GM12892 (cell line): ENCODE measurements around the gene TBC1D5.

Source experiments
- POLR2A ChIP-seq: IDR thresholded peaks from 2 replicates; pipeline ENCODE4 v1.6.1; 2011; ENCODE audit warnings: low read depth, low read length, control low read depth
- POLR2AphosphoS5 ChIP-seq: IDR thresholded peaks from 2 replicates; pipeline ENCODE4 v1.6.1; 2011; ENCODE audit warnings: low read depth, low read length, control low read depth

DNA sequence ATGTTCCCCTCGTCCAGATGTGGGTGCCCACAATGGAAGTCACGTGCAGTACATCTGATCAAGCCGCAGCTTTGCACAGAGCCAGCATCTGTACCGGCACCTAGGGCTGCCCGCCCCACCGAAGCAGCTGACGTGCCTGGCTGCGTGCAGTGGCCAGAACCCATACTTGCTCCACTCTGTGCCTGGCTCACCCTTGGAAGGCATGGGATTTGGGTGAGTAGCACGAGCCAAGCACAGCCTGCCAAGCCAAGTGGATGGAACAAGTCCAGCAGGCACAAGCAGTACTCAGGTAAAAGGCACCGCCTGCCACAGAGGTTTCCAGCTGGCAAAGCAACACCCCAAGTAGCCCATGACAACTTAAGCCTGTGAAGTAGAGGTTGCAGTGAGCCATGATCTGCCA is 261.3 kb downstream of the TBC1D5 start:
- no peak for TF ChIP-seq POLR2AphosphoS5
- no peak for TF ChIP-seq POLR2A
